GM19239 (cell line): ENCODE data around the gene IRX3.
"Not testable (repeated sequence)": the region's sequence is repeated elsewhere in the genome, so short reads cannot be mapped to it uniquely, and the experiment has no call there.

Experiments used
- DNase-seq: peaks from one replicate; pipeline ENCODE4 v3.0.0; 2011; ENCODE audit warnings: low spot score; ENCODE audit not compliant: insufficient read length
- FAIRE-seq: peaks from 2 replicates; lab custom pipeline; 2011; peaks lifted over from hg19 to GRCh38; lab: Jason Lieb, UNC

IRX3 gene

DNA sequence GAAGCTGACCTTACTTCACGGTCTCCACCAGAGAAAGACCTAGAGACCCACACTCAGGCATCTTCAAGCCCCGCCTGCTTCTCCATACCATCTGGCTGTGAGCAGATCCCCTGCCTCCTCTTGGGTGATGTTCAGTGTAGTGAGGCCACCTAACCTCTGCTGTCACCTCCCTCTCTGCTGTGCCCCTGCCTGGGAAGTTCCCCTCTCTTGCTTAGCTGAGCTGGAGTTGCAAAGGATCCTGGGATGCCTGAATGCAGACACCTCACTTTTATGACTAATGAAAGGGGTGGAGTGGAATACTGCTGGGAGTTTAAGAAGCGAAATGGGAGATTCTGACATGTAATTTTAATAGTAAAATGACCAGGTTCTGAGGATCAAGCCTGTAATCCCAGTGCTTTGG, 5.8 kb downstream of the IRX3 start:
- no peak for FAIRE-seq
- DNase-seq, result no peak

- DNase-seq (no peak), FAIRE-seq (no peak)
Measured at GRCh38 chr16:54277845-54278703, 8.5 kb downstream of the IRX3 start.

DNA sequence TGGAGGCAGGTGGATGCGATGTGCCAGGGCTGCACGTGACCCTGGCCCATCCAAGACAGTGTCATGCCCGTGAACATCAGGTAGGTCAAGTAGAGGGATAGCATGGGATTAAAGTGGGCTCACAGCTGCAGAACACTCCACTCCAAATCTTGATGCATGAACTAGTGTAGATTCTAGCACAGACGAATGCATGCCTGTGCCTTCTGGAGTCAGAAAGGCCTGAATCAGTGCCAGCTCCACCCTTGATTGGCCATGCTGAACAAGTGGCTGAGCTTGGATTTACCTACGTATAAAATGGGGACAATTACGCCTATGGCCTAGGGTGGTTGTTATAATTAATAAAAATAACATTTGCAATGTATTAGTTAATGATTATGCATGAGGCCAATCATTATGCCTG, 10.6 kb downstream of the IRX3 start:
- FAIRE-seq (no peak), DNase-seq (no peak)

- no peak for DNase-seq
- no peak for FAIRE-seq
Measured at GRCh38 chr16:54273566-54273965, 13.0 kb downstream of the IRX3 start.

GRCh38 chr16:54270711-54271110, 15.9 kb downstream of the IRX3 start:
- FAIRE-seq, result no peak

GRCh38 chr16:54269461-54269860, 17.1 kb downstream of the IRX3 start:
- no peak for DNase-seq
- FAIRE-seq, result no peak

More at GRCh38 chr16:54270711-54271110, 15.9 kb downstream of the IRX3 start:
- DNase-seq, result no peak

GRCh38 chr16:54268766-54269165, 17.8 kb downstream of the IRX3 start:
- FAIRE-seq (no peak), DNase-seq (no peak)

DNA sequence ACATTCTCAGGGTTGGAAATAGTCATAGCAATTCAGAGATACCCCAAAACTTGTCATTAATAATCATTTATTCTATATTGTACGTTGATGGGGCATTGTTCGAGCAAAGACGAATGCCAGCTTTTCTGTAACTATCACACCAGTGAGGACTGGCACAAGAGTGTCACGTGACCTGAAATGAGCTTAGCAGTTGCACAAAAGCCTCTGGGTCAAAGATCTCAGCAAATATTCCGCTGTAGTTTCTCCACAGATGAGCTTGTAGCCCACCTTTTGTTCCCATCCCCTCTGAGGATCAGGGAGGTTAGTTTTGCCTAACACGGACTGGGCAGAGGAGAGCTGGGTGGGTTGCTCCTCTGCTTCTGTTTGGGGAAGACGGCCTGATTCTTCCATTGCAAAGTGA, 18.2 kb downstream of the IRX3 start:
- no peak for DNase-seq
- FAIRE-seq, result no peak

- DNase-seq, result no peak
- FAIRE-seq, result no peak
Measured at GRCh38 chr16:54266363-54266955, 20.1 kb downstream of the IRX3 start.

- no peak for FAIRE-seq
- DNase-seq, result no peak
Measured at GRCh38 chr16:54265575-54266107, 20.9 kb downstream of the IRX3 start.

GRCh38 chr16:54253118-54253517, 33.5 kb downstream of the IRX3 start:
- no peak for DNase-seq

GRCh38 chr16:54248863-54249710, 37.5 kb downstream of the IRX3 start:
- no peak for FAIRE-seq
- DNase-seq, result no peak

More at GRCh38 chr16:54253118-54253517, 33.5 kb downstream of the IRX3 start:
- no peak for FAIRE-seq

GRCh38 chr16:54247705-54248104, 38.9 kb downstream of the IRX3 start:
- not testable (repeated sequence) for FAIRE-seq, DNase-seq

DNA sequence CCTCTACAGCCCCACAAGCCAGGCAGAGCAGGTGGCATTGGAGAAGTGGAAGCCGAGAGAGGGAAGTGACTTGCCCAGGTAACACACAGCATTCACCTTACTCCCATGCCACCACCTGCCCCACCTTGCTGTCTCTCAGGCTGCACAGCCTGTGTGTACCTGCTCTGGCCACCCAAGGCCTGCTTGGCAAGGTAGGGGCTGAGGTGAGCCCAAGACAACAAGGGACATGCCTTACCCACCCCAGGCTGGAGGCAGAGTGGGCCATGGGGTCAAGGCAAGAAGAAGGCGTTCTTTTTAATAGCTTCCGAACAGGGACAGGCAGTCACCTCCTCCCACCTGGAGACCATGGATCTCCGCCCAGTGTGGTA, 40.1 kb downstream of the IRX3 start:
- DNase-seq (no peak), FAIRE-seq (no peak)

- FAIRE-seq (no peak), DNase-seq (no peak)
Measured at GRCh38 chr16:54245788-54246453, 40.7 kb downstream of the IRX3 start.

- no peak for DNase-seq
- FAIRE-seq, result no peak
Measured at GRCh38 chr16:54244061-54244886, 42.3 kb downstream of the IRX3 start.

DNA sequence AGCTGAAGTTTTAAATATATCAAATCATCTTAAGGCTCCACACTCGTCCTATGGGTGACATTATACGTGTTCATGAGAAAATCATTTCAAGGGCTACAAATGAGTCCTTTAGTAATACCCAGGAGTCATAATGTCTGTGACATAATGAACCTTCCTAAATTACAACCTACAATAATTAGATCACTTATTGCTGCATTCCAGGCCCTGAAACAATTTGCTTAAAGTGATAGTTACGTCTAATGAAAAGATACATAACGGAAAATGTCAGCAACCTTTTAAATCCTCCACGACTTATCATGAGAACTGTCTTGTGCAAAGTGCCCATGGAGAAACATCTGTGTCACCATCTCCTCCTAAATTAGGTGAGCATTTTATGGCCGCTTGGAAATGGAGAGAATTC, 43.4 kb downstream of the IRX3 start:
- no peak for FAIRE-seq

DNA sequence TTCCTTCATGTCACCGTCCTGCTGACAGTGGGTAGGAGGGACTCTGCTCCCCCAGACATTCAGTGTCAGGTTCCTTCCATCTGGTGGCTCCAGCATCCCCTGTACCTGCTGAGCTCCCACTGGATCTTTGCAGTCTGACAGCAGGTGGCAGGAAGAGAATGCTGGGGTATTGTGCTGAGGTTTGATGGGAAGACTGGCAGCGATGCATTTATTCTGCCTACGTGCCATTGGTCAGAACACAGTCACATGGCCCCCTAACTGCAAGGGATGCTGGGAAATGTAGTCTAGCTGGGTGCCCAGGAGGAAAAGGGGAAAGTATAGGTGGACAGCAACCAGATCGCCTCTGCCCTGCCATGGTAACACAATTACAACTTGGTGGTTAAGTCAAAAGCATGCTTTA, 44.4 kb downstream of the IRX3 start:
- no peak for DNase-seq
- no peak for FAIRE-seq

More for the DNA sequence above, 43.4 kb downstream of the IRX3 start:
- no peak for DNase-seq

DNA sequence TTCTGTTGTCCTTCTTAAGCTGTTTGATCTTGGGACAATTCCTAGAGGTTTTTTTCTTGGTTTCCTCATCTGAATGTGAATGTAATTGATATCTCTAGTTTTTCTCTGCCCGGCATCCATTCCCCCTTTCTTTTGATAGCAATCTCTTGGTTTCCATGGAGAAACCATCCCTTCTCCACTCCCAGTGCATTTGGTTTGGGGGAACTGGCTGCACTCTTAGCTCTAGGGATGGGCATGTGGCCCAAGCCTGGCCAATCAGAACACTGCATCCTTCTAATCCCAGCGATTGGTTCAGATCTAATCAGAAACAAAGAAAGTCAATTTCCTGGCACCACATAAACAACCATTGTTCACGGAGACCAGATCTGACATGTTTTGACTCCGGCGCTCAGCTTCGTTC, 45.1 kb downstream of the IRX3 start:
- FAIRE-seq (no peak), DNase-seq (no peak)
